LHCN-M2 (cell line): ENCODE measurements around the gene TELO2. TPM values are rescaled to one million over a fixed set of nuclear protein-coding genes. Genes with fewer than 3 reads are reported as not detected.

Source experiments
- DNase-seq: peaks from one replicate; pipeline ENCODE4 v3.0.0-alpha.2; 2012; ENCODE audit warnings: low read depth
- polyA plus RNA-seq: library from polyadenylated mRNA; unstranded; fragments of >200 nt; gene quantifications from one replicate; pipeline ENCODE4 v1.2.1, GENCODE V29; 2012; ENCODE audit warnings: missing spikeins
- total RNA-seq: library from RNA; depleted of rRNA; stranded (reverse); fragments of >200 nt; gene quantifications from 2 replicates; pipeline ENCODE4 v1.2.3, GENCODE V29; 2014; rRNA removed

The TELO2 gene
- total RNA-seq = 30.3 and 32.9 TPM in 2 replicates
- polyA plus RNA-seq = 25.4 TPM

- peak; percentile 70 for DNase-seq
These were observed at the start of gene TELO2 for GRCh38 chr16:1492923-1493745. Gene TELO2, plus strand, starts transcription at chr16:1493360. Its CDS starts 922 bp downstream, at chr16:1494282.

- DNase-seq = no peak
These were observed 49.7 kb upstream of the TELO2 start for GRCh38 chr16:1443403-1443973.

GRCh38 chr16:1443980-1444729, 49.0 kb upstream of the TELO2 start, which contains the start of gene CCDC154:
Gene CCDC154, minus strand, starts transcription at chr16:1444556. Its CDS starts 234 bp downstream, at chr16:1444322.
- DNase-seq = no peak

- no peak for DNase-seq
These were observed 48.2 kb upstream of the TELO2 start for GRCh38 chr16:1444730-1445517.

GRCh38 chr16:1445518-1446203, 47.5 kb upstream of the TELO2 start:
- no peak for DNase-seq

- DNase-seq = no peak
These were observed 46.7 kb upstream of the TELO2 start for GRCh38 chr16:1446296-1447080.

- DNase-seq = no peak
These were observed 45.2 kb upstream of the TELO2 start for GRCh38 chr16:1447965-1448364.

GRCh38 chr16:1448536-1449116, 44.5 kb upstream of the TELO2 start:
- no peak for DNase-seq

- DNase-seq = no peak
These were observed 43.9 kb upstream of the TELO2 start for GRCh38 chr16:1449201-1449788.

GRCh38 chr16:1450218-1450617, 42.9 kb upstream of the TELO2 start:
- DNase-seq = no peak

- DNase-seq = no peak
These were observed 42.3 kb upstream of the TELO2 start for GRCh38 chr16:1450841-1451240.

GRCh38 chr16:1451702-1452392, 41.3 kb upstream of the TELO2 start:
- DNase-seq = no peak

- no peak for DNase-seq
These were observed 40.6 kb upstream of the TELO2 start for GRCh38 chr16:1452530-1452929.

- DNase-seq = no peak
These were observed 39.8 kb upstream of the TELO2 start for GRCh38 chr16:1453316-1453715.

- no peak for DNase-seq
These were observed 38.6 kb upstream of the TELO2 start for GRCh38 chr16:1454561-1454960.

- no peak for DNase-seq
These were observed 37.7 kb upstream of the TELO2 start for GRCh38 chr16:1455190-1456171.

GRCh38 chr16:1456951-1457350, 36.2 kb upstream of the TELO2 start:
- no peak for DNase-seq
